ENCODE data around the gene SELENOK.

DNA sequence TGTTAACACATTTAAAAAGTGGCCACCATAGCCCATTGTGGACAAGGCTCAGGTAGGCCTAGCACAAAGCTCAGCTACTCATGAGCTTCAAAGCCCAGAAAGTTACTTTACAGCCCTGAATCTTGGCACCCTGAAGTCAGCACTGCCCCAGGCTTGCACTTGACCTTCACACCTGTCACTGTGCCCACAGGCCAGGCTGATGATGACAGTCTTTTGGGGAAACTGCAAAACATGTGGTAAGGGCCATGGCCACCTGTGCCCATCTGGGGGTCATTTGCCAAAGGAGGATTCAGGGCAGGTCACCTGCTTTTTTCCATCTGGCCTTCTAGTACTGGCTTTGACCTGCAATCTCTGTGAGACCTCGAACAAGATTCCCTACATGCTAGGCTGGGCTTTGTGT, 56.4 kb downstream of the SELENOK start:
- no peak for TF ChIP-seq CTCF (IDR thresholded peaks at IDR 0.05 in 8 of 11, conservative IDR thresholded peaks at IDR 0.05 in 3 of 11)
- no peak for TF ChIP-seq POLR2A (IDR thresholded peaks at IDR 0.05)
- no peak for TF ChIP-seq POLR2AphosphoS5 (IDR thresholded peaks at IDR 0.05)
